Activated CD4-positive, alpha-beta T cell treated with anti-CD3 and anti-CD28 coated beads, Interleukin-2, amount 10 ng/mL, durations not matched to agents 24 days and 14 days (primary cell): ENCODE data around the gene TMEM225. TPM values are rescaled to one million over a fixed set of nuclear protein-coding genes. Genes with fewer than 3 reads are reported as not detected.

Source experiments
- DNase-seq: peaks from one replicate; pipeline ENCODE4 v3.0.0; 2022
- H3K27ac Mint-ChIP-seq: one replicate; pipeline ENCODE4 v1.8.0; 2022; ENCODE audit warnings: mild to moderate bottlenecking, mixed read lengths
- H3K27me3 Mint-ChIP-seq: one replicate; pipeline ENCODE4 v1.8.0; 2022; ENCODE audit warnings: mixed read lengths
- H3K36me3 Mint-ChIP-seq: one replicate; pipeline ENCODE4 v1.8.0; 2022; ENCODE audit warnings: low read depth, mild to moderate bottlenecking, mixed read lengths
- H3K4me1 Mint-ChIP-seq: one replicate; pipeline ENCODE4 v1.8.0; 2021; ENCODE audit warnings: mixed read lengths
- H3K4me3 Mint-ChIP-seq: one replicate; pipeline ENCODE4 v1.8.0; 2022; ENCODE audit warnings: mild to moderate bottlenecking, moderate library complexity, mixed read lengths
- H3K9me3 Mint-ChIP-seq: one replicate; pipeline ENCODE4 v1.8.0; 2021; ENCODE audit warnings: mixed read lengths
- intact Hi-C: fragments of 100-400 bp; cut with micrococcal nuclease; formaldehyde crosslinking; loops from one replicate; pipeline ENCODE4 v1.15.1; 2023
- total RNA-seq: library from RNA; stranded (reverse); gene quantifications from 2 replicates; pipeline ENCODE4 v1.2.3, GENCODE V29; 2022

The TMEM225 gene
- total RNA-seq, 1 donor from 2014 or later = not detected

GRCh38 chr11:123852321-123852720 lies 33.1 kb downstream of the TMEM225 start:
- intact Hi-C loops = no loop called here
- no peak for DNase-seq
- H3K4me3 Mint-ChIP-seq = no peak overlapping the region
- no peaks in the 10 kb centered on the region for H3K4me1 Mint-ChIP-seq
- peaks cover 4% of the 10 kb centered on the region for H3K9me3 Mint-ChIP-seq
- no peaks in the 10 kb centered on the region for H3K36me3 Mint-ChIP-seq
- H3K27me3 Mint-ChIP-seq = peaks cover 15% of the 10 kb centered on the region
- no peak overlapping the region for H3K27ac Mint-ChIP-seq

- intact Hi-C loops = no loop called here
- Mint-ChIP-seq H3K27ac (no peak overlapping the region), H3K9me3 (peaks cover 4% of the 10 kb centered on the region), H3K4me3 (no peak overlapping the region), H3K27me3 (peaks cover 15% of the 10 kb centered on the region), H3K36me3 (no peaks in the 10 kb centered on the region), H3K4me1 (no peaks in the 10 kb centered on the region)
- DNase-seq = no peak
These were observed 34.4 kb downstream of the TMEM225 start for GRCh38 chr11:123851110-123851509.

DNA sequence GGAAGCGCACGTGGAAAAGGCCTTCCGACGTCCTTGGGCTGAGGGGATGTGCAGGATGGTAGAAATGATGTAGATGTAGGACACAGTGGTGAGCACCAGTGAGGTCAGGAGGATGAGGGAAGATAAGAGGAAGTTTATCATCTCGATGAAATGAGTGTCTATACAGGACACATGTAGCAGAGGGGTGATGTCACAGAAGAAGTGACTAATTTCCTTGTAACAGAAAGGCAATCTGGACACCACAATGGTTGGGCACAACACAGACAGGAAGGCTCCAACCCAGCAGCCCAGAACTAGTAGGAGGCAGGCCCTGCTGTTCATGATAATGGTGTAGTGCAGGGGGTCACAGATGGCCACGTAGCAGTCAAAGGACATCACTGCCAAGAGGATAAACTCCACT lies 44.3 kb downstream of the TMEM225 start:
- peaks cover 7% of the 10 kb centered on the region for H3K4me1 Mint-ChIP-seq
- H3K36me3 Mint-ChIP-seq = no peaks in the 10 kb centered on the region
- no peak overlapping the region for H3K4me3 Mint-ChIP-seq
- H3K27me3 Mint-ChIP-seq = peaks cover 10% of the 10 kb centered on the region
- H3K9me3 Mint-ChIP-seq = peaks cover 9% of the 10 kb centered on the region
- intact Hi-C loops = no loop called here
- no peak overlapping the region for H3K27ac Mint-ChIP-seq
- peak; percentile 58 for DNase-seq

GRCh38 chr11:123839131-123839530 lies 46.3 kb downstream of the TMEM225 start:
- Mint-ChIP-seq H3K27me3 (peaks cover 7% of the 10 kb centered on the region), H3K4me3 (no peak overlapping the region), H3K27ac (no peak overlapping the region), H3K4me1 (peaks cover 7% of the 10 kb centered on the region), H3K9me3 (peaks cover 9% of the 10 kb centered on the region), H3K36me3 (no peaks in the 10 kb centered on the region)
- intact Hi-C loops = no loop called here
- no peak for DNase-seq

- no peak for DNase-seq
- Mint-ChIP-seq H3K27me3 (peaks cover 7% of the 10 kb centered on the region), H3K4me3 (no peak overlapping the region), H3K27ac (no peak overlapping the region), H3K9me3 (peaks cover 9% of the 10 kb centered on the region), H3K4me1 (peaks cover 7% of the 10 kb centered on the region), H3K36me3 (no peaks in the 10 kb centered on the region)
- intact Hi-C loops = no loop called here
These were observed 46.8 kb downstream of the TMEM225 start for GRCh38 chr11:123838659-123839058.

DNA sequence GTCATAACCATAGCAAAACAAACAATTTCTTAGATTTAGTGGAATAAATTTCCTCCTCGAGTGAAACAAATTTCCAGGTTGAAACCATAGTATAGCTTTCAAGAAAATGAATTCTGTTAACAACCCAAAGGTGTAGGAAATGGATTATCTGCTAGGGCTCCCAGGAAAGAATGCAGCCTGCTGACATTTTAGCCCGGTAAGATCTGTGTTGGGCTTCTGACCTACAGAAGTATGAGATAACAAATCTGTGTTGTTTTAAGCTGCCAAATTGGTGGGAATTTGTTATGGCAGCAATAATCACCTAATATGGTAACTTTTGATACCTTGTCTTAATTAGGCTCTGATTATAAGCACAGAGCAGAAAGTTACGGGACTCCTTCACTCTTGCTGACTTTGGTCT lies 47.3 kb downstream of the TMEM225 start:
- no peak for DNase-seq
- no peaks in the 10 kb centered on the region for H3K36me3 Mint-ChIP-seq
- peaks cover 7% of the 10 kb centered on the region for H3K4me1 Mint-ChIP-seq
- H3K27ac Mint-ChIP-seq = no peak overlapping the region
- H3K9me3 Mint-ChIP-seq = peaks cover 9% of the 10 kb centered on the region
- peaks cover 7% of the 10 kb centered on the region for H3K27me3 Mint-ChIP-seq
- intact Hi-C loops = no loop called here
- no peak overlapping the region for H3K4me3 Mint-ChIP-seq

DNA sequence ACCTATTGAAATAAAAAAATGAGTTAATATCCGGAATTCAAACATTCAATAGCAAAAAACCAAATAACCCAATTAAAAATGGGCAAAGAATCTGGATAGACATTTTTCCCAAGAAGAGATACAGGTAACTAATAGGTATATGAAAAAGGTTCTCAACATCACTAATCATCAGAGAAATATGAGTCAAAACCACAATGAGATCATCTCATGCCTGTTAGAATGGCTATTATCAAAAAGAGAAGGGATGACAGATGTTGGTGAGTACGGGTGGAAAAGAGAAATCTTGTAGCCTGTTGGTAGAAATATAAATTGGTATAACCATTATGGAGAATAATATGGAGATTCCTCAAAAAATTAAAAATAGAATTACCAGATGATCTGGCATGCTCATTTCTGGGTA lies 52.4 kb downstream of the TMEM225 start:
- Mint-ChIP-seq H3K4me3 (no peak overlapping the region), H3K27ac (no peak overlapping the region), H3K9me3 (peaks cover 8% of the 10 kb centered on the region), H3K27me3 (peaks cover 4% of the 10 kb centered on the region), H3K4me1 (no peaks in the 10 kb centered on the region), H3K36me3 (no peaks in the 10 kb centered on the region)
- no peak for DNase-seq
- intact Hi-C loops = no loop called here

Other genes starting within 250 kb of the TMEM225 start
- gene SCN3B, start 231.0 kb downstream of the TMEM225 start, total RNA-seq = not detected in 2 replicates
- gene ZNF202, start 144.0 kb downstream of the TMEM225 start, total RNA-seq = 22.6 and 22.9 TPM in 2 replicates
- not detected in 2 replicates for gene OR6X1, start 131.2 kb downstream of the TMEM225 start, total RNA-seq
- gene OR6M1, start 79.3 kb downstream of the TMEM225 start, total RNA-seq = not detected in 2 replicates
- gene OR8D4, start 16.5 kb upstream of the TMEM225 start, total RNA-seq = not detected in 2 replicates
- gene OR4D5, start 53.9 kb upstream of the TMEM225 start, total RNA-seq = not detected in 2 replicates
- gene OR6T1, start 58.2 kb upstream of the TMEM225 start, total RNA-seq = not detected in 2 replicates
- not detected in 2 replicates for gene OR10S1, start 92.1 kb upstream of the TMEM225 start, total RNA-seq
- gene OR10G6, start 109.5 kb upstream of the TMEM225 start, total RNA-seq = not detected in 2 replicates
- gene OR10G4, start 127.3 kb upstream of the TMEM225 start, total RNA-seq = not detected in 2 replicates
- gene OR10G9, start 137.3 kb upstream of the TMEM225 start, total RNA-seq = not detected in 2 replicates
- gene OR10G8, start 141.1 kb upstream of the TMEM225 start, total RNA-seq = not detected in 2 replicates
- not detected in 2 replicates for gene OR10G7, start 155.7 kb upstream of the TMEM225 start, total RNA-seq
- 6.5 and 6.8 TPM in 2 replicates for gene VWA5A, start 229.8 kb upstream of the TMEM225 start, total RNA-seq